GM12878 (cell line): ENCODE measurements around the gene CBARP. TPM values are rescaled to one million over a fixed set of nuclear protein-coding genes. Genes with fewer than 3 reads are reported as not detected.
A peak's percentile ranks its signal among the peaks of the same experiment; 100 is the strongest.

ENCODE experiments used
- ASH2L ChIP-seq: fragments of 300-600, 200-600 bp; sonication (generic); IDR thresholded peaks from 2 replicates; pipeline ENCODE4 v1.6.1; 2017; ENCODE audit warnings: low read depth, mild to moderate bottlenecking, borderline replicate concordance
- ATF2 ChIP-seq: IDR thresholded peaks from 2 replicates; pipeline ENCODE4 v1.6.1; 2012; ENCODE audit warnings: low read length, inconsistent platforms
- BCL3 ChIP-seq: IDR thresholded peaks from 2 replicates; pipeline ENCODE4 v1.6.1; 2011; ENCODE audit warnings: borderline replicate concordance, low read depth, mild to moderate bottlenecking, moderate library complexity, low read length; ENCODE audit not compliant: insufficient read depth, poor library complexity, severe bottlenecking
- BHLHE40 ChIP-seq, 2 experiments: fragments of 450-650 bp in 1 of 2; IDR thresholded peaks; 2 replicates each; pipeline ENCODE4 v1.6.1; 2011 to 2017; ENCODE audit warnings: low read depth in 2 of 2, borderline replicate concordance in 1 of 2, improper control_type of control experiment in 1 of 2, low read length in 1 of 2, mild to moderate bottlenecking in 1 of 2
- CHD2 ChIP-seq: IDR thresholded peaks from 2 replicates; pipeline ENCODE4 v1.6.1; 2011; ENCODE audit warnings: low read depth, low read length, improper control_type of control experiment, borderline replicate concordance
- E4F1 ChIP-seq: fragments of 450-650 bp; IDR thresholded peaks from 2 replicates; pipeline ENCODE4 v1.6.1; 2018; ENCODE audit warnings: borderline replicate concordance, mild to moderate bottlenecking; ENCODE audit not compliant: partially characterized antibody
- EED ChIP-seq: sonication (generic); IDR thresholded peaks from 2 replicates; pipeline ENCODE4 v1.6.1; 2016; ENCODE audit warnings: antibody characterized with exemption, low read depth
- FOXK2 ChIP-seq: fragments of 450-650 bp; IDR thresholded peaks from 2 replicates; pipeline ENCODE4 v1.6.1; 2017; ENCODE audit warnings: mild to moderate bottlenecking, moderate library complexity
- IRF3 ChIP-seq: fragments of 450-650 bp; IDR thresholded peaks from 2 replicates; pipeline ENCODE4 v1.6.1; 2014; ENCODE audit warnings: mild to moderate bottlenecking
- MEF2B ChIP-seq: fragments of 450-650 bp; IDR thresholded peaks from 2 replicates; pipeline ENCODE4 v1.6.1; 2018; ENCODE audit warnings: mild to moderate bottlenecking, moderate library complexity; ENCODE audit not compliant: partially characterized antibody, poor library complexity, severe bottlenecking
- MTA2 ChIP-seq: fragments of 450-650 bp; IDR thresholded peaks from 2 replicates; pipeline ENCODE4 v1.6.1; 2016; ENCODE audit warnings: low read depth, mild to moderate bottlenecking, moderate library complexity
- MTA3 ChIP-seq: IDR thresholded peaks from 2 replicates; pipeline ENCODE4 v1.6.1; 2012; ENCODE audit warnings: low read length, inconsistent platforms, borderline replicate concordance
- NFXL1 ChIP-seq: fragments of 450-650 bp; IDR thresholded peaks from 2 replicates; pipeline ENCODE4 v1.6.1; 2017; ENCODE audit warnings: antibody characterized with exemption, mild to moderate bottlenecking, borderline replicate concordance
- NR2F1 ChIP-seq: fragments of 450-650 bp; conservative IDR thresholded peaks from 2 replicates; pipeline ENCODE4 v1.6.1; 2017; ENCODE audit warnings: mild to moderate bottlenecking
- RAD51 ChIP-seq: fragments of 450-650 bp; IDR thresholded peaks from 2 replicates; pipeline ENCODE4 v1.6.1; 2016; ENCODE audit warnings: moderate library complexity, mild to moderate bottlenecking, inconsistent platforms
- RELA ChIP-seq: fragments of 450-650 bp; IDR thresholded peaks from 2 replicates; pipeline ENCODE4 v1.8.0; 2014; ENCODE audit warnings: borderline replicate concordance; ENCODE audit not compliant: partially characterized antibody
- RFX5 ChIP-seq: IDR thresholded peaks from 2 replicates; pipeline ENCODE4 v1.6.1; 2011; ENCODE audit warnings: low read depth, low read length, improper control_type of control experiment
- SIX5 ChIP-seq: IDR thresholded peaks from 2 replicates; pipeline ENCODE4 v1.6.1; 2011; ENCODE audit warnings: mild to moderate bottlenecking, low read depth, low read length, moderate library complexity; ENCODE audit not compliant: severe bottlenecking
- TCF12 ChIP-seq: IDR thresholded peaks from 2 replicates; pipeline ENCODE4 v1.6.1; 2011; ENCODE audit warnings: low read depth, mild to moderate bottlenecking, low read length
- polyA plus RNA-seq, 11 experiments: library from polyadenylated mRNA; depleted of rRNA in 4 of 11; unstranded in 6 of 11; stranded (reverse) in 5 of 11; fragments of >200 nt; fragmentation: Nextera tagmentation in 4 of 11; fragmentation: Illumina TruSeq in 1 of 11; extraction: Ambion mirVana in 4 of 11; extraction: Trizol in 1 of 11; gene quantifications; 1 replicate in 1 of 11; 2 replicates in 10 of 11; pipeline versions ENCODE4 v1.2.1 to v1.2.3, GENCODE V29; 2011 to 2016; ENCODE audit warnings: inconsistent platforms in 2 of 11, missing spikeins in 2 of 11, low read depth in 1 of 11
- total RNA-seq, 4 experiments: library from RNA; depleted of rRNA in 3 of 4; stranded (reverse); fragments of >200 nt in 3 of 4; fragmentation: Illumina TruSeq in 1 of 4; extraction: Trizol in 1 of 4; gene quantifications; 2 replicates each; pipeline versions ENCODE4 v1.2.1 to v1.2.3, GENCODE V29; 2013 to 2021
- TF ChIP-seq, protein P1 (sequence below): fragments of 450-650 bp; conservative IDR thresholded peaks from 2 replicates; pipeline ENCODE4 v1.6.1; 2017; ENCODE audit warnings: mild to moderate bottlenecking, moderate library complexity
- TF ChIP-seq, protein P2 (sequence below): fragments of 450-650 bp; IDR thresholded peaks from 2 replicates; pipeline ENCODE4 v1.6.1; 2017; ENCODE audit warnings: borderline replicate concordance

The CBARP gene
- total and polyA plus RNA-seq, 10 of the 15 experiments (the other 5 are each of a cell fraction or from before 2014, with no cell fraction given), result 0.04 to 0.59 (median 0.18) TPM; not detected in 3

DNA sequence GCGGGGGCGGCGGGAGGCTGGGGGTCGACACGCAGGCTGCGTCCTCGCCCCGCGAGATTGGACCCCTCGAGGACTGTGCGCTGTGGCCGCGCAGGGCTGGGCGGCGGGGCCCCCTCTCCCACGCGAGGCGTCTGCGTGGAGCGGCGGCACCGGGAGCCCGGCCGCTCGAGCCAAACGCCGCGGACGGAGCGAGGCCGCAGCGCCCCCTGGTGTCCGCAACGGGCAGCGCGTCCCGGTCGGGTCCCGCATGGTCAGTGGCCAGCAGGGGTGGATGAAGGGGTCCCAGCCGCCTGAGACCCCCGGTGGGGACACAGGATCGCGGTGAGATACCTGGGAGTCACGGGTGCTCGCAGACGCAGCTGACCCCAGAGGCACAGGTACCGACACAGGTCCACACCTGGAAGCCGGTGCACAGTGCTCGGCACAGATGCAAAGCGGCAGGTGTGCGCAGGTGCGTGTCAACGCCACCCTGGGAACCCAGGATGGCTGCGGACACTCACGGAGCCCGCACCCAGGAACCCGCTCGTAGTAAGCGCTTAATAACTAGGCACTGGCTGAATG is 29.2 kb upstream of the CBARP start (continued):
- TF ChIP-seq BCL3 (no peak), FOXK2 (no peak), BHLHE40 (IDR thresholded peaks at IDR 0.05; ENCODE audit: borderline replicate concordance in 1 of 2, low read depth in 2 of 2, low read length in 1 of 2) (peak; percentile 47 to 76; a peak in 3 of 4 replicates), MTA3 (no peak), NFXL1 (no peak; the same call in 1 of the 2 replicates), RAD51 (no peak), SIX5 (no peak), NR2F1 (peak; percentile 79), RELA (peak; percentile 40), RFX5 (no peak), ATF2 (no peak), E4F1 (no peak), ASH2L (no peak), EED (no peak), CHD2 (no peak), MTA2 (no peak), TCF12 (no peak), IRF3 (no peak), MEF2B (no peak)
- TF ChIP-seq, protein P1, sequence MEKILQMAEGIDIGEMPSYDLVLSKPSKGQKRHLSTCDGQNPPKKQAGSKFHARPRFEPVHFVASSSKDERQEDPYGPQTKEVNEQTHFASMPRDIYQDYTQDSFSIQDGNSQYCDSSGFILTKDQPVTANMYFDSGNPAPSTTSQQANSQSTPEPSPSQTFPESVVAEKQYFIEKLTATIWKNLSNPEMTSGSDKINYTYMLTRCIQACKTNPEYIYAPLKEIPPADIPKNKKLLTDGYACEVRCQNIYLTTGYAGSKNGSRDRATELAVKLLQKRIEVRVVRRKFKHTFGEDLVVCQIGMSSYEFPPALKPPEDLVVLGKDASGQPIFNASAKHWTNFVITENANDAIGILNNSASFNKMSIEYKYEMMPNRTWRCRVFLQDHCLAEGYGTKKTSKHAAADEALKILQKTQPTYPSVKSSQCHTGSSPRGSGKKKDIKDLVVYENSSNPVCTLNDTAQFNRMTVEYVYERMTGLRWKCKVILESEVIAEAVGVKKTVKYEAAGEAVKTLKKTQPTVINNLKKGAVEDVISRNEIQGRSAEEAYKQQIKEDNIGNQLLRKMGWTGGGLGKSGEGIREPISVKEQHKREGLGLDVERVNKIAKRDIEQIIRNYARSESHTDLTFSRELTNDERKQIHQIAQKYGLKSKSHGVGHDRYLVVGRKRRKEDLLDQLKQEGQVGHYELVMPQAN, result peak; percentile 96
- TF ChIP-seq, protein P2, sequence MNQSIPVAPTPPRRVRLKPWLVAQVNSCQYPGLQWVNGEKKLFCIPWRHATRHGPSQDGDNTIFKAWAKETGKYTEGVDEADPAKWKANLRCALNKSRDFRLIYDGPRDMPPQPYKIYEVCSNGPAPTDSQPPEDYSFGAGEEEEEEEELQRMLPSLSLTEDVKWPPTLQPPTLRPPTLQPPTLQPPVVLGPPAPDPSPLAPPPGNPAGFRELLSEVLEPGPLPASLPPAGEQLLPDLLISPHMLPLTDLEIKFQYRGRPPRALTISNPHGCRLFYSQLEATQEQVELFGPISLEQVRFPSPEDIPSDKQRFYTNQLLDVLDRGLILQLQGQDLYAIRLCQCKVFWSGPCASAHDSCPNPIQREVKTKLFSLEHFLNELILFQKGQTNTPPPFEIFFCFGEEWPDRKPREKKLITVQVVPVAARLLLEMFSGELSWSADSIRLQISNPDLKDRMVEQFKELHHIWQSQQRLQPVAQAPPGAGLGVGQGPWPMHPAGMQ, result no peak
